Cardiac muscle cell (in vitro differentiated cells and primary cell): ENCODE results near the gene CTBP2. TPM values are rescaled to one million over a fixed set of nuclear protein-coding genes. Genes with fewer than 3 reads are reported as not detected.

ENCODE experiments used
- DNase-seq, 2 donors: peaks; one replicate each; pipeline versions ENCODE4 v3.0.0 to v3.0.0-alpha.2; 2010 to 2017; ENCODE audit warnings: low read depth in 1 of 2, low spot score in 1 of 2
- H3K27ac ChIP-seq: fragments of 200-600 bp; sonication (generic); 2 replicates; pipeline ENCODE4 v1.5.1; 2016
- H3K27me3 ChIP-seq: fragments of 200-600 bp; sonication (generic); 2 replicates; pipeline ENCODE4 v1.6.0; 2016; ENCODE audit warnings: control low read depth
- H3K36me3 ChIP-seq: fragments of 200-600 bp; sonication (generic); 2 replicates; pipeline ENCODE4 v1.5.1; 2016; ENCODE audit warnings: control low read depth
- H3K4me1 ChIP-seq: fragments of 200-600 bp; sonication (generic); 2 replicates; pipeline ENCODE4 v1.8.1; 2017; ENCODE audit warnings: low read depth, mild to moderate bottlenecking, mixed run types
- H3K4me3 ChIP-seq: fragments of 200-600 bp; sonication (generic); 2 replicates; pipeline ENCODE4 v1.5.1; 2016; ENCODE audit warnings: mild to moderate bottlenecking
- H3K9me3 ChIP-seq: fragments of 200-600 bp; sonication (generic); 2 replicates; pipeline ENCODE4 v1.5.1; 2017; ENCODE audit warnings: low read depth, mild to moderate bottlenecking, control low read depth
- polyA plus RNA-seq: library from polyadenylated mRNA; unstranded; fragments of >200 nt; fragmentation: Nextera tagmentation; extraction: Ambion mirVana; gene quantifications from 2 replicates; pipeline ENCODE4 v1.2.1, GENCODE V29; 2016
- total RNA-seq: library from RNA; depleted of rRNA; stranded (reverse); fragments of >200 nt; gene quantifications from 2 replicates; pipeline ENCODE4 v1.2.3, GENCODE V29; 2016
- TF ChIP-seq, protein P1 (sequence below): IDR thresholded peaks from 2 replicates; pipeline ENCODE4 v1.5.1; 2012; ENCODE audit warnings: low read depth, mild to moderate bottlenecking, low read length

Gene CTBP2
- total and polyA plus RNA-seq, 2 experiments from 2014 or later = 67.4 to 74.5 TPM

- Histone ChIP-seq H3K4me3 (no peak overlapping the region), H3K27ac (no peak overlapping the region), H3K27me3 (no peaks in the 10 kb centered on the region), H3K36me3 (peaks cover 8% of the 10 kb centered on the region), H3K9me3 (no peaks in the 10 kb centered on the region), H3K4me1 (no peaks in the 10 kb centered on the region)
- TF ChIP-seq, protein P1, sequence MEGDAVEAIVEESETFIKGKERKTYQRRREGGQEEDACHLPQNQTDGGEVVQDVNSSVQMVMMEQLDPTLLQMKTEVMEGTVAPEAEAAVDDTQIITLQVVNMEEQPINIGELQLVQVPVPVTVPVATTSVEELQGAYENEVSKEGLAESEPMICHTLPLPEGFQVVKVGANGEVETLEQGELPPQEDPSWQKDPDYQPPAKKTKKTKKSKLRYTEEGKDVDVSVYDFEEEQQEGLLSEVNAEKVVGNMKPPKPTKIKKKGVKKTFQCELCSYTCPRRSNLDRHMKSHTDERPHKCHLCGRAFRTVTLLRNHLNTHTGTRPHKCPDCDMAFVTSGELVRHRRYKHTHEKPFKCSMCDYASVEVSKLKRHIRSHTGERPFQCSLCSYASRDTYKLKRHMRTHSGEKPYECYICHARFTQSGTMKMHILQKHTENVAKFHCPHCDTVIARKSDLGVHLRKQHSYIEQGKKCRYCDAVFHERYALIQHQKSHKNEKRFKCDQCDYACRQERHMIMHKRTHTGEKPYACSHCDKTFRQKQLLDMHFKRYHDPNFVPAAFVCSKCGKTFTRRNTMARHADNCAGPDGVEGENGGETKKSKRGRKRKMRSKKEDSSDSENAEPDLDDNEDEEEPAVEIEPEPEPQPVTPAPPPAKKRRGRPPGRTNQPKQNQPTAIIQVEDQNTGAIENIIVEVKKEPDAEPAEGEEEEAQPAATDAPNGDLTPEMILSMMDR = no peak
- no peak for DNase-seq
Measured at GRCh38 chr10:125004571-125005311, 155.6 kb downstream of the CTBP2 start.

GRCh38 chr10:125003901-125004467, 156.4 kb downstream of the CTBP2 start:
- Histone ChIP-seq H3K9me3 (no peaks in the 10 kb centered on the region), H3K27me3 (no peaks in the 10 kb centered on the region), H3K4me1 (no peaks in the 10 kb centered on the region), H3K36me3 (peaks cover 11% of the 10 kb centered on the region), H3K27ac (no peak overlapping the region), H3K4me3 (no peak overlapping the region)
- TF ChIP-seq, protein P1 = no peak
- DNase-seq = no peak

GRCh38 chr10:125003146-125003900, 157.0 kb downstream of the CTBP2 start:
- Histone ChIP-seq H3K27ac (no peak overlapping the region), H3K27me3 (no peaks in the 10 kb centered on the region), H3K4me1 (no peaks in the 10 kb centered on the region), H3K9me3 (no peaks in the 10 kb centered on the region), H3K4me3 (no peak overlapping the region), H3K36me3 (peaks cover 12% of the 10 kb centered on the region)
- TF ChIP-seq, protein P1 = peak; percentile 3
- DNase-seq = no peak

GRCh38 chr10:125002423-125003145, 157.8 kb downstream of the CTBP2 start:
- TF ChIP-seq, protein P1 = no peak
- peaks cover 17% of the 10 kb centered on the region for H3K36me3 ChIP-seq
- peak overlapping the region; percentile 54 for H3K27ac ChIP-seq
- no peak for DNase-seq
- H3K27me3 ChIP-seq = no peaks in the 10 kb centered on the region
- H3K4me3 ChIP-seq = no peak overlapping the region
- H3K4me1 ChIP-seq = no peaks in the 10 kb centered on the region
- H3K9me3 ChIP-seq = no peaks in the 10 kb centered on the region

DNA sequence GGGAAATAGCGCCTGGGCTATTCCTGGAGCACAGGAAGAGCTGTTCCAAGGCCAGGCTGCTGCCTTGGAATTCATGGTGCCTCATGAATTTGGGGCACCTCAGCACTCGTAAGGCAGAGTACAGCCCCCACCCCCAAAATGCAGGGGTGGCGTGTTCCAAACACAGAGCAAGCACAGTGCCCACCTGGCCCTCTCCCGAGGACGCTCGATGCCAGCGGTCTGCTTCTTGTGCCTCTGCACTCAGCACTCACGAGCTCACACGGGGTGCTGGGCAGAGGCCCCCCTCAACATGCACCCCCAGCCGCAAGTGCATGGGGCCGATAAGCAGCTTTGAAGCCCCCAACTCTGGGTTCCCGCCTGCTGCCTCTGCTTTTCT, 158.3 kb downstream of the CTBP2 start:
- Histone ChIP-seq H3K36me3 (peaks cover 20% of the 10 kb centered on the region), H3K27me3 (no peaks in the 10 kb centered on the region), H3K27ac (peak overlapping the region; percentile 54), H3K4me3 (no peak overlapping the region), H3K9me3 (no peaks in the 10 kb centered on the region), H3K4me1 (no peaks in the 10 kb centered on the region)
- DNase-seq = no peak
- TF ChIP-seq, protein P1 = no peak
